Measurements from ENCODE around the gene CAVIN2.

- TF ChIP-seq CTCF (IDR thresholded peaks at IDR 0.05 in 8 of 11, conservative IDR thresholded peaks at IDR 0.05 in 3 of 11), result no peak
- no peak for TF ChIP-seq POLR2A (IDR thresholded peaks at IDR 0.05)
- no peak for TF ChIP-seq POLR2AphosphoS5 (IDR thresholded peaks at IDR 0.05)
Measured at GRCh38 chr2:191866195-191866594, 19.3 kb upstream of the CAVIN2 start.

All from spleen (tissue), 7 donors.